KBM-7 (cell line): Measurements from ENCODE around the gene NTNG1.

Source experiments
- DNase-seq: peaks from one replicate; pipeline ENCODE4 v3.0.0-alpha.2; 2015
- in situ Hi-C: fragments of 300-500 bp; cut with MboI; formaldehyde crosslinking; loops from 2 replicates; pipeline ENCODE4 v1.14.3; 2020; ENCODE audit warnings: low sequenced_read_pairs, low pct_unique_long_range_greater_than_20kb, mixed read lengths

Gene NTNG1

GRCh38 chr1:107430540-107431228, 289.8 kb downstream of the NTNG1 start:
- in situ Hi-C loops = no loop called here
- peak; percentile 39 for DNase-seq

- in situ Hi-C loops = no loop called here
- DNase-seq = no peak
These were observed 291.3 kb downstream of the NTNG1 start for GRCh38 chr1:107432108-107432507.

GRCh38 chr1:107433068-107433467, 292.2 kb downstream of the NTNG1 start:
- in situ Hi-C loops = no loop called here
- DNase-seq = no peak

GRCh38 chr1:107433635-107434360, 293.0 kb downstream of the NTNG1 start:
- no peak for DNase-seq
- in situ Hi-C loops = no loop called here

- DNase-seq = no peak
- in situ Hi-C loops = no loop called here
These were observed 293.5 kb downstream of the NTNG1 start for GRCh38 chr1:107434361-107434693.

GRCh38 chr1:107436552-107437241, 295.9 kb downstream of the NTNG1 start:
- in situ Hi-C loops = no loop called here
- no peak for DNase-seq

- no peak for DNase-seq
- in situ Hi-C loops = no loop called here
These were observed 298.7 kb downstream of the NTNG1 start for GRCh38 chr1:107439567-107439966.

GRCh38 chr1:107442551-107442950, 301.7 kb downstream of the NTNG1 start:
- in situ Hi-C loops = no loop called here
- no peak for DNase-seq

- no peak for DNase-seq
- in situ Hi-C loops = no loop called here
These were observed 302.2 kb downstream of the NTNG1 start for GRCh38 chr1:107443027-107443426.

- in situ Hi-C loops = no loop called here
- no peak for DNase-seq
These were observed 303.0 kb downstream of the NTNG1 start for GRCh38 chr1:107443860-107444259.

- DNase-seq = no peak
- in situ Hi-C loops = no loop called here
These were observed 303.5 kb downstream of the NTNG1 start for GRCh38 chr1:107444302-107444701.

- no peak for DNase-seq
- in situ Hi-C loops = no loop called here
These were observed 308.5 kb downstream of the NTNG1 start for GRCh38 chr1:107449326-107449725.

- in situ Hi-C loops = no loop called here
- no peak for DNase-seq
These were observed 310.2 kb downstream of the NTNG1 start for GRCh38 chr1:107450899-107451664.

GRCh38 chr1:107451715-107452114, 310.9 kb downstream of the NTNG1 start:
- DNase-seq = no peak
- in situ Hi-C loops = no loop called here

- DNase-seq = no peak
- in situ Hi-C loops = no loop called here
These were observed 314.0 kb downstream of the NTNG1 start for GRCh38 chr1:107454791-107455190.

- in situ Hi-C loops = no loop called here
- no peak for DNase-seq
These were observed 317.1 kb downstream of the NTNG1 start for GRCh38 chr1:107457989-107458388.

GRCh38 chr1:107459204-107459904, 318.5 kb downstream of the NTNG1 start:
- in situ Hi-C loops = no loop called here
- DNase-seq = no peak

GRCh38 chr1:107460035-107460434, 319.2 kb downstream of the NTNG1 start:
- no peak for DNase-seq
- in situ Hi-C loops = no loop called here

GRCh38 chr1:107464827-107465226, 324.0 kb downstream of the NTNG1 start:
- DNase-seq = no peak
- in situ Hi-C loops = no loop called here
